ENCODE measurements around the gene EML4.

Gene EML4

DNA sequence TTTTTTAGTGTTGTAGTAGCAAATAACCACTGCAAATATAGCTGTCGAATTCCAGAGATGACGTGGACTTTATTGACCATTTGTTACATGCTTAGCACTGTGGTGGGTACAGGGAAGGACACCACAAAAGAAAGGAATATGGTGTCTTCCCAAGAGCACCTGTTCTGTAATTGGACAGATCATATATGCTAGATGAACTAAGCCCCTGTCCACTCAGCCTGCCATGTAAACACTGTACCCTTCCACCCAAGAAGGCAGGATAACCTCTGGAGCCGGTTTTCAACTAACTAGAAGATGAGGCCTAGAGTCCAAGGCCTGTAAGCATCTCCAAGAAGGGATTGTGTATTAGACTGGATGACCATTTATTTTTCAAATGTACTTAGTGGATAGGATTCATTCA, 147.8 kb downstream of the EML4 start:
- Histone ChIP-seq H3K79me2 (ENCODE audit: insufficient read depth, low read length) (no peaks in the 10 kb centered on the region), H3K9me3 (ENCODE audit: insufficient read depth, low read depth, low read length) (no peaks in the 10 kb centered on the region), H3K9ac (ENCODE audit: low read depth, low read length, poor library complexity, severe bottlenecking) (no peak overlapping the region), H3K27me3 (ENCODE audit: insufficient read depth, low read length, poor library complexity, severe bottlenecking) (no peaks in the 10 kb centered on the region), H4K20me1 (ENCODE audit: insufficient read depth, low read length, poor library complexity, severe bottlenecking) (no peaks in the 10 kb centered on the region), H3K36me3 (ENCODE audit: insufficient read depth, low read length) (peaks cover 7% of the 10 kb centered on the region; the same call in 1 of the 2 replicates), H3F3A (ENCODE audit: low read depth) (no peaks in the 10 kb centered on the region), H3K4me2 (ENCODE audit: low read depth, low read length, poor library complexity, severe bottlenecking) (no peak overlapping the region), H3K9me2 (replicated peaks; ENCODE audit: low read depth, low read length) (no peaks in the 10 kb centered on the region), H2AFZ (ENCODE audit: low read length) (no peak overlapping the region), H3K4me1 (ENCODE audit: insufficient read depth, low read length, poor library complexity, severe bottlenecking) (no peaks in the 10 kb centered on the region), H3K4me3 (ENCODE audit: low read length, poor library complexity, severe bottlenecking) (no peak overlapping the region)
- TF ChIP-seq, protein P1, sequence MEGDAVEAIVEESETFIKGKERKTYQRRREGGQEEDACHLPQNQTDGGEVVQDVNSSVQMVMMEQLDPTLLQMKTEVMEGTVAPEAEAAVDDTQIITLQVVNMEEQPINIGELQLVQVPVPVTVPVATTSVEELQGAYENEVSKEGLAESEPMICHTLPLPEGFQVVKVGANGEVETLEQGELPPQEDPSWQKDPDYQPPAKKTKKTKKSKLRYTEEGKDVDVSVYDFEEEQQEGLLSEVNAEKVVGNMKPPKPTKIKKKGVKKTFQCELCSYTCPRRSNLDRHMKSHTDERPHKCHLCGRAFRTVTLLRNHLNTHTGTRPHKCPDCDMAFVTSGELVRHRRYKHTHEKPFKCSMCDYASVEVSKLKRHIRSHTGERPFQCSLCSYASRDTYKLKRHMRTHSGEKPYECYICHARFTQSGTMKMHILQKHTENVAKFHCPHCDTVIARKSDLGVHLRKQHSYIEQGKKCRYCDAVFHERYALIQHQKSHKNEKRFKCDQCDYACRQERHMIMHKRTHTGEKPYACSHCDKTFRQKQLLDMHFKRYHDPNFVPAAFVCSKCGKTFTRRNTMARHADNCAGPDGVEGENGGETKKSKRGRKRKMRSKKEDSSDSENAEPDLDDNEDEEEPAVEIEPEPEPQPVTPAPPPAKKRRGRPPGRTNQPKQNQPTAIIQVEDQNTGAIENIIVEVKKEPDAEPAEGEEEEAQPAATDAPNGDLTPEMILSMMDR (conservative IDR thresholded peaks at IDR 0.05; ENCODE audit: low read length), result no peak
- TF ChIP-seq EZH2phosphoT487 (IDR thresholded peaks at IDR 0.05; ENCODE audit: borderline replicate concordance), result no peak

DNA sequence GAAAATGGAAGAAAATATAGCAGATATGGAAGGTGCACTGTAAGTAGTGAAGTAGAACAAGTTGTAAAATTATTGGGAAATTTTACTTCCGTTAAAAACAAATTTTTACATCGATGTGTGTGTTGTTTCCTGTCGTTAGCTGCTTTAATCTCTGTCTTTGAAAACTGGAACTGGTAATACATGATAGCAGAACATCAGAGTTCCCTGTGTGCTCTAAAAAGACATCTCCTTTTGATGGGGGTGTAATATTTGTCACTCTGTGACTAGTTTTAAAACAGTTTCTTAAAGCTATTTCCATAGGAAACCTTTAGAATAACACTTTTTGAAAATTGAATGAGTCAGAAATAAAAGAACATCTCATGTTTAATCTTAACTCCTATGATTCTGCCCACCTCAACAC, 148.3 kb downstream of the EML4 start:
- Histone ChIP-seq H4K20me1 (ENCODE audit: insufficient read depth, low read length, poor library complexity, severe bottlenecking) (no peaks in the 10 kb centered on the region), H3K4me3 (ENCODE audit: low read length, poor library complexity, severe bottlenecking) (no peak overlapping the region), H3K27me3 (ENCODE audit: insufficient read depth, low read length, poor library complexity, severe bottlenecking) (no peaks in the 10 kb centered on the region), H3K36me3 (ENCODE audit: insufficient read depth, low read length) (peaks cover 7% of the 10 kb centered on the region; the same call in 1 of the 2 replicates), H3K4me2 (ENCODE audit: low read depth, low read length, poor library complexity, severe bottlenecking) (no peak overlapping the region), H3F3A (ENCODE audit: low read depth) (no peaks in the 10 kb centered on the region), H3K79me2 (ENCODE audit: insufficient read depth, low read length) (no peaks in the 10 kb centered on the region), H3K9ac (ENCODE audit: low read depth, low read length, poor library complexity, severe bottlenecking) (no peak overlapping the region), H2AFZ (ENCODE audit: low read length) (no peak overlapping the region), H3K9me3 (ENCODE audit: insufficient read depth, low read depth, low read length) (no peaks in the 10 kb centered on the region), H3K9me2 (replicated peaks; ENCODE audit: low read depth, low read length) (no peaks in the 10 kb centered on the region), H3K4me1 (ENCODE audit: insufficient read depth, low read length, poor library complexity, severe bottlenecking) (no peaks in the 10 kb centered on the region)
- TF ChIP-seq, protein P1 (conservative IDR thresholded peaks at IDR 0.05; ENCODE audit: low read length), result no peak

DNA sequence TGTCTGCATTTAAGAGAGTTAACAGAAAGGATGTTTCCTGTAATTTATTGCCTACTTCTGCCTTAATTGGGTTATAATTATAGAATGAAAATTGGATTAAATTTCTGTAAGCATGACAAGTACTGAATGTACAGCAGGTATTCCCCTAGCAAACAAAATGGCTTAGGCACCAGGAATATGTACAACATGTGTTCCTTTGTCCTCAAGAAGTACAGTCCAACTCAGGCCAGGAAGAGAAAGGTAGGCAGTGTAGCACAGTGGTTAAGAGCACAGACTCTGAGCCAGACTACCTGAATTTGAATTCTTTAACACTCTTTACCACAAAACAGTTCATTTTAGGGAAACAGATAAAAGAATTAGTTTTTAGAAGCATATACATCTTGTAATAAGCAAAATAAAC, 148.8 kb downstream of the EML4 start:
- no peaks in the 10 kb centered on the region for H3K27me3 ChIP-seq (ENCODE audit: insufficient read depth, low read length, poor library complexity, severe bottlenecking)
- no peak overlapping the region for H2AFZ ChIP-seq (ENCODE audit: low read length)
- no peaks in the 10 kb centered on the region for H3K9me3 ChIP-seq (ENCODE audit: insufficient read depth, low read depth, low read length)
- no peaks in the 10 kb centered on the region for H3K9me2 ChIP-seq (replicated peaks; ENCODE audit: low read depth, low read length)
- H3F3A ChIP-seq (ENCODE audit: low read depth), result no peaks in the 10 kb centered on the region
- no peaks in the 10 kb centered on the region for H3K4me1 ChIP-seq (ENCODE audit: insufficient read depth, low read length, poor library complexity, severe bottlenecking)
- H3K79me2 ChIP-seq (ENCODE audit: insufficient read depth, low read length), result no peaks in the 10 kb centered on the region
- peaks cover 7% of the 10 kb centered on the region; the same call in 1 of the 2 replicates for H3K36me3 ChIP-seq (ENCODE audit: insufficient read depth, low read length)
- TF ChIP-seq, protein P1 (conservative IDR thresholded peaks at IDR 0.05; ENCODE audit: low read length), result no peak
- TF ChIP-seq EZH2phosphoT487 (IDR thresholded peaks at IDR 0.05; ENCODE audit: borderline replicate concordance), result no peak
- H3K4me2 ChIP-seq (ENCODE audit: low read depth, low read length, poor library complexity, severe bottlenecking), result no peak overlapping the region
- H3K4me3 ChIP-seq (ENCODE audit: low read length, poor library complexity, severe bottlenecking), result no peak overlapping the region
- no peaks in the 10 kb centered on the region for H4K20me1 ChIP-seq (ENCODE audit: insufficient read depth, low read length, poor library complexity, severe bottlenecking)
- no peak overlapping the region for H3K9ac ChIP-seq (ENCODE audit: low read depth, low read length, poor library complexity, severe bottlenecking)
